Mammary epithelial cell (primary cell): ENCODE results near the gene KIF26B.

Experiments
- EZH2 ChIP-seq: IDR thresholded peaks from 2 replicates; pipeline ENCODE4 v1.6.1; 2012; ENCODE audit warnings: low read length, inconsistent platforms, borderline replicate concordance
- TF ChIP-seq, protein P1 (sequence below), 2 donors: IDR thresholded peaks in 1 of 2; conservative IDR thresholded peaks in 1 of 2; 2 replicates each; pipeline ENCODE4 v1.5.1; 2011 to 2012; ENCODE audit warnings: inconsistent platforms in 2 of 2, low read length in 2 of 2, mild to moderate bottlenecking in 2 of 2, control low read depth in 1 of 2, low read depth in 1 of 2; ENCODE audit not compliant: insufficient read depth in 1 of 2; ENCODE audit errors: extremely low read depth in 1 of 2

DNA sequence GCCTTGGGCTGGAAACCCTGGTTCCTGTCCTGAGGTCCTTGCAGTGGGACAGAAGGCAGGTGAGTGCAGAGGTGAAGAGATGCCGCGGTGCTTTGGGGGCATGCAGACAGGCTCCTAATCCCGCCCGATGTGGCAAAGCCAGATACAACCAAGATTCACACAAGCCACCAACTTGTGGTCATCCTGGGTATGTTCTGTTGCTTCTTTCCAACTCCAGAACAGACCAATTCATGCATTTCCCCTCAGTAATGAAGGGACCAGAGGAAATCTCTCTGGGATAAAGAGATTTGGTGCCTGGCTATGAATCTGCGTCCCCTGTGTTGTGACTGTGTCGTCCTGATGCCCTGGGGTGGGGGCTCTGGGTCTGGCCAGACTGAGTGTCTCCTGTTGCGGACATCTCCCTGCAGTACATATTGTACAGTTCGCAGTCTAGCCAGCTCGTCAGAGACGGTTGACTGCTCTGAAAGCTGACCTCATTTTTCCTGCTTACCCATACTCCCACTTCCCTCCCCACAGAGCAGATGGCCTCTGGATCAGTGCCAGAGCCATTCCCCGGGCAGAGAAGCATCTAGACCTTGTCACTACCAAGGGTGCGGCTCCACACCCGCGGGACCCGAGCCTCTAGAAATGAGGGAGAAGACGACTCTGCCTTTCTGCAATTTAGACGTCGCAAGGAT lies 216.3 kb downstream of the KIF26B start:
- TF ChIP-seq, protein P1, sequence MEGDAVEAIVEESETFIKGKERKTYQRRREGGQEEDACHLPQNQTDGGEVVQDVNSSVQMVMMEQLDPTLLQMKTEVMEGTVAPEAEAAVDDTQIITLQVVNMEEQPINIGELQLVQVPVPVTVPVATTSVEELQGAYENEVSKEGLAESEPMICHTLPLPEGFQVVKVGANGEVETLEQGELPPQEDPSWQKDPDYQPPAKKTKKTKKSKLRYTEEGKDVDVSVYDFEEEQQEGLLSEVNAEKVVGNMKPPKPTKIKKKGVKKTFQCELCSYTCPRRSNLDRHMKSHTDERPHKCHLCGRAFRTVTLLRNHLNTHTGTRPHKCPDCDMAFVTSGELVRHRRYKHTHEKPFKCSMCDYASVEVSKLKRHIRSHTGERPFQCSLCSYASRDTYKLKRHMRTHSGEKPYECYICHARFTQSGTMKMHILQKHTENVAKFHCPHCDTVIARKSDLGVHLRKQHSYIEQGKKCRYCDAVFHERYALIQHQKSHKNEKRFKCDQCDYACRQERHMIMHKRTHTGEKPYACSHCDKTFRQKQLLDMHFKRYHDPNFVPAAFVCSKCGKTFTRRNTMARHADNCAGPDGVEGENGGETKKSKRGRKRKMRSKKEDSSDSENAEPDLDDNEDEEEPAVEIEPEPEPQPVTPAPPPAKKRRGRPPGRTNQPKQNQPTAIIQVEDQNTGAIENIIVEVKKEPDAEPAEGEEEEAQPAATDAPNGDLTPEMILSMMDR (conservative IDR thresholded peaks at IDR 0.05 in 1 of 2, IDR thresholded peaks at IDR 0.05 in 1 of 2; ENCODE audit: extremely low read depth in 1 of 2, insufficient read depth in 1 of 2, low read depth in 1 of 2, low read length in 2 of 2) = no peak
- no peak for TF ChIP-seq EZH2
